Nephron progenitor cell (in vitro differentiated cells): ENCODE data around the gene LRRC32.

Source experiments
- DNase-seq: peaks from one replicate; pipeline ENCODE4 v3.0.0; 2021
- H3K27ac Mint-ChIP-seq: 2 replicates; pipeline ENCODE4 v1.8.0; 2021; ENCODE audit warnings: mild to moderate bottlenecking, moderate library complexity, mixed read lengths
- H3K27me3 Mint-ChIP-seq: 2 replicates; pipeline ENCODE4 v1.8.0; 2021; ENCODE audit warnings: mild to moderate bottlenecking, low read depth, mixed read lengths; ENCODE audit not compliant: poor library complexity
- H3K36me3 Mint-ChIP-seq: 2 replicates; pipeline ENCODE4 v1.8.0; 2021; ENCODE audit warnings: low read depth, mixed read lengths
- H3K4me1 Mint-ChIP-seq: 2 replicates; pipeline ENCODE4 v1.8.0; 2021; ENCODE audit warnings: mixed read lengths
- H3K4me3 Mint-ChIP-seq: 2 replicates; pipeline ENCODE4 v1.8.0; 2021; ENCODE audit warnings: mild to moderate bottlenecking, moderate library complexity, mixed read lengths
- H3K9me3 Mint-ChIP-seq: 2 replicates; pipeline ENCODE4 v1.8.0; 2021; ENCODE audit warnings: mild to moderate bottlenecking, moderate library complexity, mixed read lengths
- CTCF ChIP-seq: fragments of 200-600 bp; sonication (generic); IDR thresholded peaks from 2 replicates; pipeline ENCODE4 v1.5.0; 2021; ENCODE audit warnings: antibody characterized with exemption

The LRRC32 gene

GRCh38 chr11:76706667-76707066 lies 36.1 kb upstream of the LRRC32 start:
- no peak overlapping the region for H3K4me3 Mint-ChIP-seq
- H3K27me3 Mint-ChIP-seq: peaks cover 8% of the 10 kb centered on the region
- no peak for DNase-seq
- TF ChIP-seq CTCF: no peak
- no peaks in the 10 kb centered on the region for H3K36me3 Mint-ChIP-seq
- peaks cover 34% of the 10 kb centered on the region for H3K4me1 Mint-ChIP-seq
- peaks cover 8% of the 10 kb centered on the region for H3K9me3 Mint-ChIP-seq
- H3K27ac Mint-ChIP-seq: no peak overlapping the region

GRCh38 chr11:76705826-76706225 lies 35.3 kb upstream of the LRRC32 start:
- Mint-ChIP-seq H3K27ac (no peak overlapping the region), H3K4me1 (peaks cover 31% of the 10 kb centered on the region), H3K9me3 (peaks cover 8% of the 10 kb centered on the region), H3K36me3 (no peaks in the 10 kb centered on the region), H3K4me3 (no peak overlapping the region), H3K27me3 (peaks cover 8% of the 10 kb centered on the region)
- DNase-seq: no peak
- TF ChIP-seq CTCF: no peak

GRCh38 chr11:76704171-76704948 lies 33.8 kb upstream of the LRRC32 start:
- Mint-ChIP-seq H3K36me3 (no peaks in the 10 kb centered on the region), H3K4me3 (no peak overlapping the region), H3K4me1 (peaks cover 31% of the 10 kb centered on the region), H3K27me3 (peaks cover 7% of the 10 kb centered on the region), H3K27ac (no peak overlapping the region), H3K9me3 (peaks cover 8% of the 10 kb centered on the region)
- no peak for TF ChIP-seq CTCF
- DNase-seq: no peak

- no peak for TF ChIP-seq CTCF
- Mint-ChIP-seq H3K9me3 (peaks cover 8% of the 10 kb centered on the region), H3K36me3 (no peaks in the 10 kb centered on the region), H3K27ac (no peak overlapping the region), H3K27me3 (peaks cover 9% of the 10 kb centered on the region), H3K4me1 (peaks cover 32% of the 10 kb centered on the region), H3K4me3 (no peak overlapping the region)
- no peak for DNase-seq
These were observed 33.2 kb upstream of the LRRC32 start for GRCh38 chr11:76703707-76704106.

GRCh38 chr11:76702336-76703128 lies 32.0 kb upstream of the LRRC32 start:
- DNase-seq: no peak
- Mint-ChIP-seq H3K27me3 (peaks cover 9% of the 10 kb centered on the region), H3K9me3 (peaks cover 8% of the 10 kb centered on the region), H3K4me3 (no peak overlapping the region), H3K27ac (no peak overlapping the region), H3K4me1 (peaks cover 34% of the 10 kb centered on the region), H3K36me3 (no peaks in the 10 kb centered on the region)
- TF ChIP-seq CTCF: no peak
